HEK293 (cell line): ENCODE results near the gene MPG.
A peak's percentile ranks its signal among the peaks of the same experiment; 100 is the strongest.

Experiments used
- CTCF ChIP-seq: fragments of 450-650 bp; formaldehyde crosslinking; IDR thresholded peaks from 2 replicates; pipeline ENCODE4 v1.5.1; 2016; ENCODE audit warnings: missing biosample characterization, missing genetic modification characterization
- KLF1 ChIP-seq: fragments of 450-650 bp; formaldehyde crosslinking; IDR thresholded peaks from 2 replicates; pipeline ENCODE4 v1.5.1; 2016; ENCODE audit warnings: missing biosample characterization, missing genetic modification characterization
- KLF10 ChIP-seq: fragments of 450-650 bp; IDR thresholded peaks from 2 replicates; pipeline ENCODE4 v1.5.1; 2018; ENCODE audit warnings: missing biosample characterization, mild to moderate bottlenecking, missing genetic modification characterization
- REST ChIP-seq: fragments of 450-650 bp; formaldehyde crosslinking; IDR thresholded peaks from 2 replicates; pipeline ENCODE4 v1.5.1; 2016; ENCODE audit warnings: missing biosample characterization, missing genetic modification characterization
- ZBTB20 ChIP-seq: fragments of 450-650 bp; formaldehyde crosslinking; IDR thresholded peaks from 2 replicates; pipeline ENCODE4 v1.5.1; 2016; ENCODE audit warnings: missing biosample characterization, missing genetic modification characterization
- ZFP3 ChIP-seq: fragments of 450-650 bp; formaldehyde crosslinking; IDR thresholded peaks from 2 replicates; pipeline ENCODE4 v1.5.1; 2016; ENCODE audit warnings: low read depth, missing biosample characterization, missing genetic modification characterization
- ZFP37 ChIP-seq: fragments of 450-650 bp; formaldehyde crosslinking; IDR thresholded peaks from 2 replicates; pipeline ENCODE4 v1.5.1; 2016; ENCODE audit warnings: missing biosample characterization, missing genetic modification characterization
- ZNF175 ChIP-seq: fragments of 450-650 bp; formaldehyde crosslinking; IDR thresholded peaks from 2 replicates; pipeline ENCODE4 v1.5.1; 2016; ENCODE audit warnings: missing biosample characterization, missing genetic modification characterization
- ZNF184 ChIP-seq: fragments of 450-650 bp; IDR thresholded peaks from 2 replicates; pipeline ENCODE4 v1.5.1; 2018; ENCODE audit warnings: missing biosample characterization, mild to moderate bottlenecking, missing genetic modification characterization
- ZNF768 ChIP-seq: fragments of 450-650 bp; formaldehyde crosslinking; IDR thresholded peaks from 2 replicates; pipeline ENCODE4 v1.5.1; 2018; ENCODE audit warnings: missing biosample characterization, mild to moderate bottlenecking, missing genetic modification characterization

- TF ChIP-seq KLF1 (tag by site-specific recombination) (peak; percentile 75), REST (tag by site-specific recombination) (no peak), ZFP37 (tag by site-specific recombination) (no peak), ZFP3 (tag by site-specific recombination) (no peak), CTCF (tag by site-specific recombination) (no peak), ZBTB20 (peak; percentile 67), ZNF175 (tag by site-specific recombination) (no peak), ZNF184 (no peak), KLF10 (tag by site-specific recombination) (no peak), ZNF768 (tag by site-specific recombination) (no peak)
Observed at GRCh38 chr16:74747-75334, 3.2 kb upstream of the MPG start.
